GM11168 (cell line): ENCODE data around the gene TFAP2B.

Experiments
- in situ Hi-C: fragments of 300-500 bp; cut with MboI; formaldehyde crosslinking; loops from one replicate; pipeline ENCODE4 v1.12.0; 2022; ENCODE audit warnings: low sequenced_read_pairs; ENCODE audit not compliant: unreplicated experiment

The TFAP2B gene

DNA sequence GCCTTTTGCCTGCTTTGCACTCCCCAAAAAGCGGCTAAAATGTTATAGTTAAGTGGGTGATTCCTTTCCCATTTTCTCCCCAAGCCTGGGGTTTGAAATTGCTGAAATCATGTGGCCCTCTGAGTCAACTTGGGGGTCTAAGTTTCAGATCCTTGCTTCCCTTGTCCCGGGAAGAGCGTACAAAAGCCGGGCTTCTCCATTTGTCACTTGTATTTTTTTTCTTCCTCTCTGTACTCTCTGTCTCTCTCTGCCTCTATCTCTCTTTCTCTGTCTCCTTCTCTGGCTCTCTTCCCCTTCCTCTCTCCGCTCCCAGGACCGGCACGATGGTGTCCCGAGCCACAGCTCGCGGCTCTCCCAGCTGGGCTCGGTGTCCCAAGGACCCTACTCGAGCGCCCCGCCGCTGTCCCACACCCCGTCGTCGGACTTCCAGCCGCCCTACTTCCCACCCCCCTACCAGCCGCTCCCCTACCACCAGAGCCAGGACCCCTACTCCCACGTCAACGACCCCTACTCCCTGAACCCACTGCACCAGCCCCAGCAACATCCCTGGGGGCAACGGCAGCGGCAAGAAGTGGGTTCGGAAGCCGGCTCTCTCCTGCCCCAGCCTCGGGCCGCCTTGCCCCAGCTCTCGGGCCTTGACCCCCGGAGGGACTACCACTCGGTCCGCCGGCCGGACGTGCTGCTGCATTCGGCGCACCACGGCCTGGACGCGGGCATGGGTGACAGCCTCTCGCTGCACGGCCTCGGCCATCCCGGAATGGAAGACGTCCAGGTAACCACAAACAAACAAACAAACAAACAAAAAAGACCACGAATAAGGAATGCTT, 4.6 kb downstream of the TFAP2B start:
- in situ Hi-C loops: loop anchor here (25.0 kb wide), 1 partner anchor 539 kb away; no protein-coding TSS in a partner anchor

DNA sequence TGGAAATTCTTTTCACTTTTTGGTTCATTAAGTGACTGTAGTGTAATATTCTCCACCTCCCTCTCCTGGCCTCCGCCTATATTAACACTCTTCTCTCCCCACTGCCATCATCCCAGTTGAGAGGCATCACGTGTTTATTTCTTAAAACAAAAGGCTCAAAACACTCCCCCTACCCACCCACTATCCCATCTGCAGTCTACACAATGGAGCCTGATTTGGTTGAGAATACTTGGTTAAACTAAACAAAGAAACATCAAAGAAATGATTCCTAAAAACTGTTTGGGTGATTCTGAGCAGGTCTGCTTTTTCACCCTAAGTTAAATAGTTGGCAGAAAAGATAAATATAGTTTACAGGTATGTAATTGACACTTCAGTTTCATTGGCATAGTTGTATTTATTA, 5.9 kb downstream of the TFAP2B start:
- in situ Hi-C loops: loop anchor here (25.0 kb wide), 1 partner anchor 538 kb away; no protein-coding TSS in a partner anchor

DNA sequence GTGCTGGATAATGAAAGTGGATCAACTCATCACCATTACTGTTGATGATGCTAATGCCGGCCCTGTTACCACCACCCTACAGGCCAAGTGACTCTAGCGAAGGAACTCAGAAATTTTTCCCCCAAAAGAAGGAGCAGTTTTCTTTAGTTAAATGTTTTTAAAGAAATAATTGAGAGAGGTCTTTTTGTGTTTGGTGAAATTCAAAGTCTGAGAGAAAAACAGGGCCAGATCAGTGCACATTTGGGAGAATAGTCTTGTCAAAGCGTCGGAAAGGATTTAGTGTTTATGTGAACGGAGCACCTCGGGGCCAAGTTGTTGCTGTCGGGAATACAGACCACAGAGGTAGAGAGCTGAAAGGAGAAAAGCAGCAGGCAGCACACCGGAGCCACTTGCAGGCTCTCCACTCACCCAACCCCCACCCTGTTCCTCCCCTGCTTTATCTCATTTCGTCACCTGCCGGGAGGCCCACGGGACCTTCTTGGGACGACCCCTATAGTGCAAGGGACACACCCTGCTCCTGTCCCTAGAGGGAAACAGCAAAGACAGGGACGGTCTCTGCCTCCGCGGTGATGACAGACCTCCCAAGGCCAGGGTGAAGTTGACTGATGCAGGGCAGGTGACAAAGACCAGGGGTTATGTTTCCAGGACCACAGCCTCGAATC, 6.8 kb downstream of the TFAP2B start:
- in situ Hi-C loops: no loop called here

DNA sequence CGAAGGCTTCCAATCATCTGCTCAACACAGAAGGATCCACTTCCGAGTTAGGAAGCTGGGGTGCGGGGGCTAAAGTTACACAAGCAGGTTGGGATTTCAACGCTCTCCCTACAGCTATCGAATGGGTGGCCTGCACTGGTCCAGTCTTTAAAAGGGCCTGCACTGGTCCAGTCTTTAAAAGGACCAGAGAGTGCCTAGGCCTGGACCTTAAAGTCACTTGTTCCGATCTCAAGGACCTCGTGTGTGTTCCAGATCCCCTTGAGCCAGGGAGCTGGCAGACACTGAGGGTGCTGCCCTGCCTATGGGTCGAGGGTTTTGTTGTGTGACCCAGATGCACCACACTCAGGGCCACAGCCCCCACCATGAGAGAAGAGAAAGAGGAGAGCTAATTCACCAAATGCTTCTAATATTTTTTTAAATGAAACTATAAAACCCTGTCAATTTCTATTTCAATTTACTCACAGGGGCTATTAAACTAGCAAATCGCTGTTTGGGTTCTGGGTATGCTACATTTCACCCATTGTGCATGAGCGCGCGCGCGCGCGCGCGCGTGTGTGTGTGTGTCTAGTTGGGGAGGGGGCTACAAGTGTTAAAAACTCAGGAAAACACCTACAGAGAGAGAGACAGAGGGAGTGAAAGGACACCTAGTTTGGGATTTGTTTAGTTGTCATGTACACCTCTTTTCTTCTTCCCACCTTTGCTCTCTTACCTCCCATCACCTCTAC, 7.5 kb downstream of the TFAP2B start:
- in situ Hi-C loops: no loop called here

DNA sequence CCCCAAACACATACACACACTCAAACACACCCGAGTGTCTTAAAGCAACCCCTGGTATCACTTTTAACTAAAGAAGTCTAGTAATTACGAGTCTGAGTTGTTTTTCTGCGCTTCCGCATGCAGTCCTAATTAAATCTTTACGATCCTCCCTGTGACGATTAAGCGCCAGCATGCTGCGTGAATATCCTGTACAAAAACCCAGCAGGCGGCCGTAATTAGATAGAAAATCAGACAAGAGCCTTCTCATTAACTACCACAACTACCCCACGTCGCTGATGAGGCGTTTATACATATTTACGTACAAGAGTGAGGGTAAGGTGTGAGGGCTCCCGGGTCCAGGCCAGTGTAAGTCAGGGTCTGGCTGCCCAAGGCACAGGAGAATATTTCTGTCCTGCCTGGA, 8.1 kb downstream of the TFAP2B start:
- in situ Hi-C loops: no loop called here

DNA sequence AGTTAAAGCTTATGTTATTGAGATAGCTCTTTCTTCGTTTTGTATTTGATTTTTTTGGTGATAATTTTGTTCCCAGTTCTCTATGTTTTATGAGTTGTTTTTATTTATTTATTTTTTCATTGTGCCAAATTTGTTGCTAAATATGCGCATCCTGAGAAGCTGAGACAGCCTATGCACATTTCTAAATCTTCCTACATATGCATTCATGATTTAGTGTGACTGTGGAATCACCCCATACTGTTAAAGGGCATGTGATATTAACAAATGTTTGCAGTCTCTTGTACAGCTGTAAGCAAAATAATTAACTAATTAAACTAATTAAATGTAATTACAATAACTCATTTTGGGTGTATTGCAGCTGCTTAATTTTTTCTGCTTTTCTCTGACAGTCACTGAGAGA, 10.4 kb downstream of the TFAP2B start:
- in situ Hi-C loops: no loop called here

DNA sequence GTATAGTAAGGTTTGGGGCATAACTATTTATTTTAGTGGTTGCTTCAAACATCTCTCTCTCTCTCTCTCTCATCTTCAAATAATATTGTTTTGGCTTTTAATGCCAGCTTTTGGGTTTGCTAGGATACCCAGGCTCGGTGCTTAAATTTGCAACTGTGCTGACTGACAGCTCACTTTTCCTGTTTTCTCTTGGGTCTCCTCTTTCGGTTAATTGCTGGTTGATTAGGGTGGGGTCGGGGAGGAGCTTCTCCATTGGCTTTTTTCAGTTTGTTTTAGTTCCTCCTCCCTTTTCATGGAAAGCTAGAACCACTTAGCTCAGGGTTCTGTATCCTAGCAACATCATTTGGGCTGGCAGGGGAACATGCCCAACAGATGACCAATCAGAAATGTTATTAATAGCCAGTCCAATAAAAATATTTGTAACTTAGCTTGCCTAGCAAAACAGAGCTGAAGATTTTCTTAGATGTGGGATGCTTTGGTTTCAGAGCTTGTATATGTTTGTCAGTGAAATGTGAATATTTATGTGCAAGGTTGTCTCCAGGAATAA, 11.3 kb downstream of the TFAP2B start:
- in situ Hi-C loops: no loop called here

DNA sequence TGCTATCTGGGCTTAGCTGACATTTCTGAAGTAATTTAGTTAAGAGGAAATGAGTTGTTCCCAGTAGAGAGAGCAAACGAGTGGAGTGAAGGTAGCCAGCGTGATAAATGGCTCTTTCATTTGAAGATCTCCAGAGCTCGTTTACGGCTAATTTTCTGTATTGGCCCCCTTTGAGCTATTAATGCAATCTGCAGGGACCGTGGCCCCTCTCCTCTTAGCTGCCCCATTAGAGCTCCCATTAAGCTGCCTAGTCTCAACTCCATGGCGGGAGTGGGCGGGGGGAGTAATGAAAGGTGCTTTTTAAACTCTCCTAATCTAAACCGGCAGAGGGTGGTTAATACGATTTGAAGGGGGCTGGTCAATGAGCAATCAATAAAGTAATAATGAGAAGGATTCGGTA, 12.5 kb downstream of the TFAP2B start:
- in situ Hi-C loops: no loop called here

DNA sequence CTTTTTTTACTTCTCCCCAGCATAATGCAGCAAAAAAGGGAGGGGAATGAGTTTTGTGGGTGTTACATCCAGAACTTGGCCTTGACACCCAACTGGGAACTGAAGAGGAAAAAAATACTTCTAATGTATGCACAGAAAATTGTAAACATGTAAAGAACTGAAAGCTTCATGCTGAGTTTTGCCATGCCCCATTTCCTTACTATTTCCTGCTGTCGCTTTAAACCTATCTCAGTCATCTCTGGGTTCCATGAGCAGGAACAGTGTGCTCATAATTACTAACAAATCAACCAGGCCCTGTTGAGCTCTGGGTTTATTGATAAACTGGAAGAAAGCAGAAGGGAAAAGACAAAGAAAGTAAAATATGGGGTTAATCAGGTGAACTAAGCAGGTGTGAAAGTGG, 14.2 kb downstream of the TFAP2B start:
- in situ Hi-C loops: no loop called here

DNA sequence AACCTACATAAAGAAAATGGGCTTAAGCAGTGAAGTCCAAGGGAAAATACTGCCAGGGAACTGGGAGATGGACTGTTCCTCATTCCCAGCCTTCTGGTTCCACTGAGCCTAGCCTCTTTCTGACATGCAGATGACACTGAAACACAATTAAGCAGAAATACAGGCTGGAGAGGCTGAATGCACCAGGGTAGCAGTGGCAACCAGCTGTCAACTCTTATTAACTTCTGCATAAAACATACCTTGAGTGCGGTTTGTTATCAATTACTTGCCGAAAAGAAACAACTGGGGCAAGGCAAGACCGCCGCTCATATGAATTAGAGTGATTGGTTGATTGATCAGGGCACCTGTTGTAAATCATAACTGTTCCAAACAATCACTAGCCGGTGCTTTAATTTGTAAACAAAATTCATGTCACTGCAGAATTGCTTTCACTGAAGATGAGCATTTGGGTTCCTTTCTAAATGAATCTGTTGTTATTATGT, 16.3 kb downstream of the TFAP2B start:
- in situ Hi-C loops: no loop called here

DNA sequence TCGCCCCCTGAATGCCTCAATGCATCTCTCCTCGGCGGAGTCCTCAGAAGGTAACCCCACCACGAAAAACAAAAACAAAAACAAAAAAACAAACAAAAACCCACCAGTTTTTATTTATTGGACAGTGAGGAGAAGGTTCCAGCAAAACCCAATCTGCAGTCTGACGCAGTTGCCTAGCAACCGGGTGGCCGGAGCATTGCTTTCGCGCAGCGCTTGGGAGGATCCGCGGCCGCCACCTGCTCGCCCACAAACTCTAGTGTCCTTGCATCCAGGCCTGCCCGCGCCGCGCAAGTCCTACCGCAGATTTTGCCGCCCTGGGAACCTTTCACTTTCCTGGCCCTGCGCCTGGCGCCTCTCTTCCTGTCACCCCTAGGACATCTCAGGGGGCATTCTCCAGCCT, 17.6 kb downstream of the TFAP2B start:
- in situ Hi-C loops: no loop called here

DNA sequence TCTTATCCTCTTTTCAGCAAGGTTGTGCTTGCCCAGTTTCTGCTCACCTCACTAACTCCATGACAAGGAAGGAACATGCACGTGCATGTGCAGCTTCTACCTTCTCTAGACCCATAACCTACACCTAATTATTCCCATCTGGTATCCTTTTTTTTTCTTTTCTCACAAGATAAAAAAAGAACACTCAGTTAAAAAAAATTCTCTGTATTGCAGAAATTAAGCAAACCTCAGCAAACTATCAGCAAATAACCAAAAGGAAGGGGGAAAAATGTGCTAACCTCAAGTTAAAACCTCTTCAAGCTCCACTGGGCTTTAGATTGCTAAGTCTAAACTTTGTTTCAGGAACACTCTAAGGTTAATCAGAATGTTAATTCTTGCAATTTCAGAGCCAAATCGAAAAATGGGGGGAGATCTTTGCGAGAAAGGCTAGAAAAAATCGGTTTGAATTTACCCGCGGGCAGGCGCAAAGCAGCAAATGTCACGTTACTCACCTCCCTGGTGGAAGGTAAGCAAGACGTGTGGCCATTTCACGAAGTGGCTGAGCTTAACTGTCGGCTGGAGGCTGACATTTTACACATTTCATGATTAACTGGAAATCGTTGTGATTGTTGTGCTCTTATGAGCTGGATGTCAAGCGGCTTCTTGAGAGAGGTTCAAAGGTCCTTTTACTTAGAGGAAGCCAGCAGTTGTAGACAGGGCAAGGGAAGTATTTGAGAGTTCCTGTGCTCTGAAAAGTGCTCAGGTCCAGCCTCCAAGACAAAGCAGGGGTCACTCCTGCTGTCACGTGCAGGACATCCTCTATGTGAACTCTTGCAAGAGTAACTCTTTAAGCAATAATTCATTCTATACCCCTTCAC, 19.1 kb downstream of the TFAP2B start:
- in situ Hi-C loops: no loop called here

DNA sequence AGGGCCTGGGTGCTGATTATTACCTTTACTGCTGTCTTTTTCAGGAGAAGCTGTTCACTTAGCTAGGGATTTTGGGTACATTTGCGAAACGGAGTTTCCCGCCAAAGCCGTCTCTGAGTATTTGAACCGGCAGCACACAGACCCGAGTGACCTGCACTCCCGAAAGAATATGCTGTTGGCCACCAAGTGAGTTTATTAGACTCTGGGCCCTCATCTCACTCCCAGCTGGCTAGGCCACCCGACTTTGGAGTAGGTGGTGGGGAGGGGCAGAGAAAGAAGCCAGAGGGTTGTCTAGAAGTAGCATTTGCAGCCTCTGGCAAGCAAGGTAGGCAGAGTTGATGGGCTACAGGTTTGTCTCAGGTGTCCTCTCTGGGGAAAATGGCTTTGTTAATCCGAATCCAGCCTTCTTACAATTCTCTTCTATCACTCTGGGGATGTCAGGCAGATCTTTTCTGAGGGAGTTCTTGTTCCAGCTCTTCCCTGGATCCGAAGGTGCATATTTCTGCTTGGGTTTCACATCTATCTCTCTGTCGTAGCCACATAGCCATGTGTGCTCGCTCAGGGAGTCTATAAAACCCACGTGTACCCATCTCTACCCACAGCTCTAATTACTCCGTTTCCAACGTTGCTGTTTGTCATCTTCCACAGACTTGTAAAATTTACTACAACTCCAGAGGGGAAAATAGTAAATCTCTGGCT, 21.6 kb downstream of the TFAP2B start:
- in situ Hi-C loops: no loop called here

DNA sequence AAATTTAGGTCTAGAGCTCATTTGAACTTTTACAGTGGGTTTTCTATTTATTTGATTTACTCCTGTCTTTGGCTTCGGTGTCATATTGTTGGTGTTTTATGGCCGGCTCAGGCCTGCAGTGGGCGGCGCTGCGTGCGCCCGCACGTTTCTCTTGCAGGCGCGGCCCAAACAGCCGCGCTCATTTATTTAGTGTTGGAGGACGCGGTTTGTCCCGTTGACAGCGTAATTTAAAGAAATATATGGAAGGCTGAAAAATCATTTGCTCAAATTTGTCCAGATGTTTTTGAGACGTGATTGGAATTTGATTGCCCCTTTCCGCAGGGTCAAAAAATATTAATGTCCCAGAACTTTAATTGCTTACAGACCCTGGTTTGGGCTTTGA, 22.1 kb downstream of the TFAP2B start:
- in situ Hi-C loops: no loop called here

DNA sequence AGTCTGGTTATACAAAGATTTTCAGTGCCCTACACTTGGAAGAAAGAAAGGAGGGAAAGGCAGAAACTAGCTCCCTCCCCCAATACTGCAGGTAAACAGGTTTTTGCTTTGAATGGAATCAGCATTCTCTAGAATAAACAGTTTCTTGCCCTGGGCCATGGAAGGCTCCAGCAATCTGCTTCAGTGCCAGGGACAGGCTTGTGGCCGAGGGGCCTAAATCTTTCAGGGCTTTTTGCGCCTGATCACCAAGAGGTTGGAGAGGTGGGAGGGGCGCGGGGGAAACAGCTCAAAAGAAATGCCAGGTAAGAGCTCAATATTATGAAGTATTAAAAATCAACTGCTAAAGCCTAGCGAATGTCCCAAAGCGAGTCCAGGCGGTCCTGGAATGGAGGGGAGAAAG, 23.8 kb downstream of the TFAP2B start:
- in situ Hi-C loops: no loop called here

DNA sequence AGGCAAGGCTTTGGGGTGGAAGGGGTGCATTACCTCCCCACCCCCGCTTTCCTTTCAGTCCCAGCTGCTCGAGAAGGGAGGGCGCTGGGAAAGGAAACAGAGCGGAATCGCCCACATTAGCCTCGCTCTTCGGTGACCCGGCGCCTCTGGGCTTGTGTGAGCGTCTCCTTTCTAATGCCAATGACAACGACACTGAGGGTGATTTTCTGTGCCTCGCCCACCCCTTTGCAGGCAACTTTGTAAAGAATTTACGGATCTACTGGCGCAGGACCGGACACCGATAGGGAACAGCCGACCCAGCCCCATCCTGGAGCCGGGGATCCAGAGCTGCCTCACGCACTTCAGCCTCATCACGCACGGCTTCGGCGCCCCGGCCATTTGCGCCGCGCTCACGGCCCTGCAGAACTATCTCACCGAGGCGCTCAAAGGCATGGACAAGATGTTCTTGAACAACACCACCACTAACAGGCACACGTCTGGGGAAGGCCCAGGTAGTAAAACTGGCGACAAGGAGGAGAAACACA, 24.3 kb downstream of the TFAP2B start:
- in situ Hi-C loops: no loop called here

DNA sequence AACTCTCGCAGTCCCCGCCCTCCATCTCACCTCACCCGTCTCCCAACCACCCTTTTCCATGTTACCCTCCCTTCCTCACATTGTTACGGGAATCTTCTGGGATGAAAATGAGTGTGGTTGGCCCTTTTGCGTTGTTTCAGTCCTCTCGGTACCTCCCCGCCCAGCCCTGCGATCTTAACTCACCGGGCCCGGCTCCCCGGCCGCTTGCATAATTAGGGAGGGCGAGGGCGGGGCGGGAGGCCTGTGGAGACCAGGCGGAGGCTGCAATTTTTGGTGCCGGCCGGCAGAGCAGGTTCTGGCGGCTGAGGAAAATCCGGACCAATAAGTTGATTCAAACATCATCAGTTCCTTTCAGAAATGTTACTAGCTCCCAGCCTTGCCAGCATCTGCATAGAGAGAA, 25.2 kb downstream of the TFAP2B start:
- in situ Hi-C loops: no loop called here

DNA sequence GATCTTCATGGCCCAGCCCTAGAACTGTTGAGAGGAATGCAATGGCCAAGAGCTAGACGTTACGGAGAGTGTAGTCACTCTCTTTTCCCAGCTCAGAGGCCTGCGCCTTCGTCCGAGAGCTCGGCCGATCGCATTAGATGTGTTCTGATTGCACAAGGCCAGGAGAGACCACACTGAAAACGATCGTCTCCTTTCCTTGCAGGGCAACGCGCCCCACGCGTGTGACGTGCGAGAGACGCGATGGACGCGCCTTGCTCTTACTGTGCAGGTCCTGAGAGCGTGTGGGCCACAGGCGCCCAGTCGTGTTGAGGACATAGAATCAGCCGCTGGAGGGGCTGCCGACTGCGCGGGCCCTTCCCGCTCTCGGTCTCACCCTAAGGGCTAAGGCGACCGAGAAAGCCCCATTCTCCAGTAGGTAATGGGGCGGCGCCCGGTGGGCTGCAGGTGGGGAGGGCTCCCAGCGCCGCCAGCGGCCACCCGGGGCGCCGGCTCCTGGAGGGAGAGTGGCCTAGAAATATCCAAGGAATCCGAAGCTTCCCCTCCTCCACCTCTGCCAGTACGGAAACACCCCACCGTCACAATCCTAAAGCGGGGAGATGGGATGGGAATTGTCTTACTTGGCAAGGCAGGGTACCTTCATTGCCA, 26.9 kb downstream of the TFAP2B start:
- in situ Hi-C loops: no loop called here
